Esophagus muscularis mucosa (tissue), 3 donors: Measurements from ENCODE around the gene IPO9.

Experiments
- CTCF ChIP-seq, 3 experiments: fragments of 200-600 bp in 2 of 3; fragments of 450-650 bp in 1 of 3; sonication (generic) in 2 of 3; IDR thresholded peaks; one replicate each; pipeline ENCODE4 v1.5.1; 2017 to 2019; ENCODE audit warnings: antibody characterized with exemption in 3 of 3, mild to moderate bottlenecking in 2 of 3, moderate library complexity in 1 of 3
- POLR2A ChIP-seq: fragments of 450-650 bp; IDR thresholded peaks from one replicate; pipeline ENCODE4 v1.6.1; 2017; ENCODE audit warnings: antibody characterized with exemption, moderate library complexity, mild to moderate bottlenecking, low read depth
- POLR2AphosphoS5 ChIP-seq, 2 donors: sonication (generic); formaldehyde crosslinking; IDR thresholded peaks; one replicate each; pipeline ENCODE4 v1.6.1; 2017; ENCODE audit warnings: antibody characterized with exemption in 2 of 2

GRCh38 chr1:201928266-201928665, 99.3 kb downstream of the IPO9 start:
- no peak for TF ChIP-seq CTCF (IDR thresholded peaks at IDR 0.05)
- TF ChIP-seq POLR2AphosphoS5 (IDR thresholded peaks at IDR 0.05): peak in 1 of 2 donors; percentile 16
- no peak for TF ChIP-seq POLR2A
